Activated T-helper 1 cell treated with anti-CD3 and anti-CD28 coated beads, Interleukin-12 subunit alpha, Interleukin-12 subunit beta, Interleukin-2, Interleukin-4 antibody, amounts not matched to agents 30 ng/mL and 10 ng/mL and 1 ng/mL, durations not matched to agents 14 hours and 24 hours and 36 hours (primary cell): ENCODE results near the gene NDUFS1. TPM values are rescaled to one million over a fixed set of nuclear protein-coding genes. Genes with fewer than 3 reads are reported as not detected.
"Not testable (repeated sequence)": the region's sequence is repeated elsewhere in the genome, so short reads cannot be mapped to it uniquely, and the experiment has no call there.

ENCODE experiments used
- DNase-seq: peaks from one replicate; pipeline ENCODE4 v3.0.0; 2021; ENCODE audit warnings: low spot score
- H3K27ac Mint-ChIP-seq: one replicate; pipeline ENCODE4 v1.8.0; 2021; ENCODE audit warnings: mild to moderate bottlenecking, mixed read lengths
- H3K27me3 Mint-ChIP-seq: one replicate; pipeline ENCODE4 v1.8.0; 2022; ENCODE audit warnings: mild to moderate bottlenecking, moderate library complexity, mixed read lengths; ENCODE audit not compliant: insufficient read depth
- H3K36me3 Mint-ChIP-seq: one replicate; pipeline ENCODE4 v1.8.0; 2021; ENCODE audit warnings: low read depth, mixed read lengths
- H3K4me1 Mint-ChIP-seq: one replicate; pipeline ENCODE4 v1.8.0; 2021; ENCODE audit warnings: low read depth, mixed read lengths
- H3K4me3 Mint-ChIP-seq: one replicate; pipeline ENCODE4 v1.8.0; 2021; ENCODE audit warnings: mild to moderate bottlenecking, moderate library complexity, mixed read lengths
- H3K9me3 Mint-ChIP-seq: one replicate; pipeline ENCODE4 v1.8.0; 2021; ENCODE audit warnings: mixed read lengths
- intact Hi-C: fragments of 100-400 bp; cut with micrococcal nuclease; formaldehyde crosslinking; loops from one replicate; pipeline ENCODE4 v1.15.1; 2024
- total RNA-seq: library from RNA; stranded (reverse); gene quantifications from 2 replicates; pipeline ENCODE4 v1.2.3, GENCODE V29; 2022

NDUFS1 gene
- total RNA-seq, 1 donor from 2014 or later = 76.6 TPM

GRCh38 chr2:206181526-206181925 lies 22.3 kb upstream of the NDUFS1 start:
- intact Hi-C loops, H3K4me1 Mint-ChIP-seq, H3K4me3 Mint-ChIP-seq, H3K27me3 Mint-ChIP-seq, H3K9me3 Mint-ChIP-seq, H3K36me3 Mint-ChIP-seq, H3K27ac Mint-ChIP-seq, DNase-seq: not testable (repeated sequence)

- H3K36me3 Mint-ChIP-seq = no peaks in the 10 kb centered on the region
- H3K9me3 Mint-ChIP-seq = no peaks in the 10 kb centered on the region
- no peak for DNase-seq
- H3K27me3 Mint-ChIP-seq = peaks cover 2% of the 10 kb centered on the region
- H3K4me1 Mint-ChIP-seq = no peaks in the 10 kb centered on the region
- no peak overlapping the region for H3K27ac Mint-ChIP-seq
- intact Hi-C loops = no loop called here
- H3K4me3 Mint-ChIP-seq = no peak overlapping the region
Observed at GRCh38 chr2:206176901-206177300, 17.7 kb upstream of the NDUFS1 start.

- DNase-seq = no peak
- H3K27ac Mint-ChIP-seq = no peak overlapping the region
- no peaks in the 10 kb centered on the region for H3K9me3 Mint-ChIP-seq
- H3K27me3 Mint-ChIP-seq = peaks cover 2% of the 10 kb centered on the region
- no peak overlapping the region for H3K4me3 Mint-ChIP-seq
- no peaks in the 10 kb centered on the region for H3K4me1 Mint-ChIP-seq
- intact Hi-C loops = no loop called here
- H3K36me3 Mint-ChIP-seq = no peaks in the 10 kb centered on the region
Observed at GRCh38 chr2:206176121-206176520, 16.9 kb upstream of the NDUFS1 start.

GRCh38 chr2:206173147-206173546 lies 13.9 kb upstream of the NDUFS1 start:
- H3K27me3 Mint-ChIP-seq = peaks cover 2% of the 10 kb centered on the region
- no peaks in the 10 kb centered on the region for H3K4me1 Mint-ChIP-seq
- peaks cover 7% of the 10 kb centered on the region for H3K9me3 Mint-ChIP-seq
- no peak for DNase-seq
- H3K27ac Mint-ChIP-seq = no peak overlapping the region
- peaks cover 4% of the 10 kb centered on the region for H3K36me3 Mint-ChIP-seq
- H3K4me3 Mint-ChIP-seq = no peak overlapping the region
- intact Hi-C loops = no loop called here

GRCh38 chr2:206171624-206172397 lies 12.6 kb upstream of the NDUFS1 start:
- H3K27me3 Mint-ChIP-seq, intact Hi-C loops: not testable (repeated sequence)

GRCh38 chr2:206168230-206168629 lies 9.0 kb upstream of the NDUFS1 start:
- H3K4me3 Mint-ChIP-seq, H3K9me3 Mint-ChIP-seq, H3K27me3 Mint-ChIP-seq, H3K27ac Mint-ChIP-seq, DNase-seq, H3K4me1 Mint-ChIP-seq, intact Hi-C loops: not testable (repeated sequence)
- peaks cover 20% of the 10 kb centered on the region for H3K36me3 Mint-ChIP-seq

More at GRCh38 chr2:206171624-206172397, 12.6 kb upstream of the NDUFS1 start:
- not testable (repeated sequence) for H3K27ac Mint-ChIP-seq, H3K4me1 Mint-ChIP-seq, H3K4me3 Mint-ChIP-seq, H3K36me3 Mint-ChIP-seq, H3K9me3 Mint-ChIP-seq, DNase-seq

GRCh38 chr2:206164261-206164862 lies 5.1 kb upstream of the NDUFS1 start:
- intact Hi-C loops = loop anchor here (1.0 to 5.0 kb wide), 2 partner anchors 278 to 601 kb away; partner anchors contain the start of genes ADAM23, FASTKD2 and MDH1B
- Mint-ChIP-seq H3K27me3 (no peaks in the 10 kb centered on the region), H3K27ac (no peak overlapping the region), H3K36me3 (peaks cover 50% of the 10 kb centered on the region), H3K4me3 (no peak overlapping the region), H3K9me3 (peaks cover 3% of the 10 kb centered on the region), H3K4me1 (peaks cover 35% of the 10 kb centered on the region)
- DNase-seq = no peak

- Mint-ChIP-seq H3K4me3 (peak overlapping the region; percentile 99), H3K4me1 (peaks cover 37% of the 10 kb centered on the region), H3K27me3 (no peaks in the 10 kb centered on the region), H3K27ac (no peak overlapping the region), H3K36me3 (peaks cover 49% of the 10 kb centered on the region), H3K9me3 (peaks cover 3% of the 10 kb centered on the region)
- intact Hi-C loops = loop anchor here (5.0 kb wide), 1 partner anchor 279 kb away; the partner anchor contains the start of gene ADAM23
- DNase-seq = no peak
Observed at GRCh38 chr2:206163251-206163880, 4.1 kb upstream of the NDUFS1 start.

GRCh38 chr2:206162401-206162800 lies 3.2 kb upstream of the NDUFS1 start:
- not testable (repeated sequence) for H3K9me3 Mint-ChIP-seq, DNase-seq, H3K27me3 Mint-ChIP-seq
- intact Hi-C loops = loop anchor here (5.0 kb wide), 1 partner anchor 280 kb away; the partner anchor contains the start of gene ADAM23
- Mint-ChIP-seq H3K4me1 (peaks cover 44% of the 10 kb centered on the region), H3K36me3 (peaks cover 49% of the 10 kb centered on the region), H3K27ac (peak overlapping the region; percentile 63), H3K4me3 (peak overlapping the region; percentile 99)

GRCh38 chr2:206160807-206161179 lies 1.5 kb upstream of the NDUFS1 start:
- DNase-seq = no peak
- no peaks in the 10 kb centered on the region for H3K27me3 Mint-ChIP-seq
- H3K9me3 Mint-ChIP-seq = no peaks in the 10 kb centered on the region
- H3K36me3 Mint-ChIP-seq = peaks cover 49% of the 10 kb centered on the region
- H3K27ac Mint-ChIP-seq = peak overlapping the region; percentile 99
- H3K4me3 Mint-ChIP-seq = peak overlapping the region; percentile 99
- intact Hi-C loops = loop anchor here (5.0 kb wide), 1 partner anchor 282 kb away; the partner anchor contains the start of gene ADAM23
- peaks cover 52% of the 10 kb centered on the region for H3K4me1 Mint-ChIP-seq

- no peak for DNase-seq
- Mint-ChIP-seq H3K27ac (peak overlapping the region; percentile 99), H3K27me3 (no peaks in the 10 kb centered on the region), H3K4me1 (peaks cover 52% of the 10 kb centered on the region), H3K4me3 (peak overlapping the region; percentile 99), H3K36me3 (peaks cover 49% of the 10 kb centered on the region), H3K9me3 (no peaks in the 10 kb centered on the region)
- intact Hi-C loops = loop anchor here (5.0 kb wide), 1 partner anchor 282 kb away; the partner anchor contains the start of gene ADAM23
Observed at GRCh38 chr2:206160125-206160806, 1.0 kb upstream of the NDUFS1 start.

GRCh38 chr2:206158563-206159345 lies 490 bp downstream of the NDUFS1 start:
- Mint-ChIP-seq H3K27ac (peak overlapping the region; percentile 99), H3K4me3 (peak overlapping the region; percentile 99), H3K4me1 (peaks cover 53% of the 10 kb centered on the region), H3K9me3 (no peaks in the 10 kb centered on the region), H3K27me3 (no peaks in the 10 kb centered on the region), H3K36me3 (peaks cover 45% of the 10 kb centered on the region)
- intact Hi-C loops = loop anchor here (1.0 to 5.0 kb wide), 8 partner anchors 72 to 1554 kb away; partner anchors contain the start of genes CCNYL1, CREB1, FASTKD2 and INO80D
- DNase-seq = no peak
